H9 (cell line): ENCODE results near the gene TMEM273. TPM values are rescaled to one million over a fixed set of nuclear protein-coding genes. Genes with fewer than 3 reads are reported as not detected.

Experiments
- DNase-seq: peaks from one replicate; pipeline ENCODE4 v3.0.0-alpha.2; 2017
- H2AFZ ChIP-seq: one replicate; pipeline ENCODE4 v1.6.1; 2013; ENCODE audit warnings: mild to moderate bottlenecking, low read length, control low read depth, moderate library complexity
- H2AK5ac ChIP-seq: 2 replicates; pipeline ENCODE4 v1.6.1; 2013; ENCODE audit warnings: low read length, control low read depth, mixed read lengths; ENCODE audit not compliant: insufficient read length
- H2BK120ac ChIP-seq: one replicate; pipeline ENCODE4 v1.6.1; 2013; ENCODE audit warnings: low read depth, mild to moderate bottlenecking, low read length, control low read depth, inconsistent platforms; ENCODE audit not compliant: poor library complexity, severe bottlenecking
- H2BK12ac ChIP-seq: 2 replicates; pipeline ENCODE4 v1.6.1; 2013; ENCODE audit warnings: low read length, control low read depth, mixed read lengths, low read depth; ENCODE audit not compliant: insufficient read length
- H2BK15ac ChIP-seq: 2 replicates; pipeline ENCODE4 v1.6.1; 2013; ENCODE audit warnings: low read depth, low read length, control low read depth
- H2BK20ac ChIP-seq: one replicate; pipeline ENCODE4 v1.6.1; 2013; ENCODE audit warnings: low read depth, mild to moderate bottlenecking, low read length, control low read depth, inconsistent platforms; ENCODE audit not compliant: poor library complexity, severe bottlenecking
- H2BK5ac ChIP-seq: 2 replicates; pipeline ENCODE4 v1.6.1; 2013; ENCODE audit warnings: low read length, control low read depth, mixed read lengths; ENCODE audit not compliant: insufficient read length
- H3K14ac ChIP-seq: 2 replicates; pipeline ENCODE4 v1.6.1; 2013; ENCODE audit warnings: low read length, control low read depth; ENCODE audit not compliant: insufficient read depth
- H3K18ac ChIP-seq: 2 replicates; pipeline ENCODE4 v1.6.1; 2013; ENCODE audit warnings: low read depth, mild to moderate bottlenecking, mixed read lengths, low read length, control low read depth; ENCODE audit not compliant: insufficient read length
- H3K23ac ChIP-seq: 2 replicates; pipeline ENCODE4 v1.6.1; 2013; ENCODE audit warnings: low read length, control low read depth, mixed read lengths, low read depth; ENCODE audit not compliant: insufficient read length
- H3K23me2 ChIP-seq: 2 replicates; pipeline ENCODE4 v1.6.1; 2013; ENCODE audit warnings: low read depth, mild to moderate bottlenecking, mixed read lengths, low read length, control low read depth; ENCODE audit not compliant: insufficient read length, poor library complexity, severe bottlenecking
- H3K27ac ChIP-seq: 2 replicates; pipeline ENCODE4 v1.5.1; 2013; ENCODE audit warnings: low read length, control low read depth, mixed read lengths, low read depth; ENCODE audit not compliant: insufficient read length
- H3K27me3 ChIP-seq: 2 replicates; pipeline ENCODE4 v1.6.1; 2013; ENCODE audit warnings: low read length, control low read depth, inconsistent platforms; ENCODE audit not compliant: insufficient read depth
- H3K4ac ChIP-seq: 2 replicates; pipeline ENCODE4 v1.6.1; 2013; ENCODE audit warnings: low read depth, mild to moderate bottlenecking, control low read depth, inconsistent platforms, low read length, moderate library complexity
- H3K4me1 ChIP-seq: 2 replicates; pipeline ENCODE4 v1.6.1; 2013; ENCODE audit warnings: low read length, control low read depth, inconsistent platforms; ENCODE audit not compliant: insufficient read depth
- H3K4me2 ChIP-seq: 2 replicates; pipeline ENCODE4 v1.6.1; 2013; ENCODE audit warnings: low read length, control low read depth, mixed read lengths; ENCODE audit not compliant: insufficient read length, insufficient read depth
- H3K56ac ChIP-seq: 2 replicates; pipeline ENCODE4 v1.6.1; 2013; ENCODE audit warnings: low read depth, mild to moderate bottlenecking, mixed read lengths, low read length, control low read depth; ENCODE audit not compliant: insufficient read length
- H3K79me1 ChIP-seq: 2 replicates; pipeline ENCODE4 v1.6.1; 2013; ENCODE audit warnings: low read depth, mild to moderate bottlenecking, moderate library complexity, low read length, control low read depth, inconsistent platforms; ENCODE audit not compliant: insufficient read depth, poor library complexity, severe bottlenecking
- H3K79me2 ChIP-seq: 2 replicates; pipeline ENCODE4 v1.6.1; 2013; ENCODE audit warnings: low read length, control low read depth, inconsistent platforms; ENCODE audit not compliant: insufficient read depth
- H3K9ac ChIP-seq: 2 replicates; pipeline ENCODE4 v1.6.1; 2013; ENCODE audit warnings: low read length, control low read depth, mixed read lengths; ENCODE audit not compliant: insufficient read length; ENCODE audit errors: extremely low read depth
- H3K9me3 ChIP-seq: one replicate; pipeline ENCODE4 v1.6.1; 2013; ENCODE audit warnings: low read depth, low read length, inconsistent platforms; ENCODE audit not compliant: control insufficient read depth
- H3T11ph ChIP-seq: one replicate; pipeline ENCODE4 v1.6.1; 2013; ENCODE audit warnings: mild to moderate bottlenecking, low read length, control low read depth, inconsistent platforms
- H4K20me1 ChIP-seq: one replicate; pipeline ENCODE4 v1.6.1; 2013; ENCODE audit not compliant: control insufficient read depth, insufficient read length, insufficient read depth
- H4K5ac ChIP-seq: 2 replicates; pipeline ENCODE4 v1.6.1; 2013; ENCODE audit warnings: low read depth, mild to moderate bottlenecking, mixed read lengths, low read length, control low read depth; ENCODE audit not compliant: insufficient read length
- H4K8ac ChIP-seq: replicated peaks from 2 replicates; pipeline ENCODE4 v1.6.1; 2013; ENCODE audit warnings: low read length, control low read depth, mixed read lengths, low read depth; ENCODE audit not compliant: insufficient read length
- H4K91ac ChIP-seq: 2 replicates; pipeline ENCODE4 v1.6.1; 2013; ENCODE audit warnings: low read depth, mild to moderate bottlenecking, moderate library complexity, mixed read lengths, low read length, control low read depth; ENCODE audit not compliant: insufficient read length
- H3K27ac Mint-ChIP-seq, 3 experiments: 2 replicates in 2 of 3; 3 replicates in 1 of 3; pipeline ENCODE4 v1.8.0; 2020 to 2021; ENCODE audit warnings: mixed read lengths in 3 of 3, mild to moderate bottlenecking in 1 of 3, moderate library complexity in 1 of 3
- H3K27me3 Mint-ChIP-seq: 2 replicates; pipeline ENCODE4 v1.8.0; 2021; ENCODE audit warnings: low read depth, mild to moderate bottlenecking, moderate library complexity, mixed read lengths
- H3K36me3 Mint-ChIP-seq, 3 experiments: 2 replicates in 2 of 3; 3 replicates in 1 of 3; pipeline ENCODE4 v1.8.0; 2020 to 2021; ENCODE audit warnings: low read depth in 3 of 3, mixed read lengths in 3 of 3; ENCODE audit not compliant: insufficient read depth in 1 of 3
- H3K4me1 Mint-ChIP-seq, 2 experiments: 2 replicates each; pipeline ENCODE4 v1.8.0; 2020; ENCODE audit warnings: mixed read lengths in 2 of 2
- H3K4me3 Mint-ChIP-seq, 2 experiments: 2 replicates in 1 of 2; 3 replicates in 1 of 2; pipeline ENCODE4 v1.8.0; 2020 to 2021; ENCODE audit warnings: mild to moderate bottlenecking in 2 of 2, mixed read lengths in 2 of 2, moderate library complexity in 1 of 2
- H3K9me3 Mint-ChIP-seq, 2 experiments: 2 replicates in 1 of 2; 3 replicates in 1 of 2; pipeline ENCODE4 v1.8.0; 2020; ENCODE audit warnings: mild to moderate bottlenecking in 2 of 2, mixed read lengths in 2 of 2, moderate library complexity in 1 of 2
- CTCF ChIP-seq: fragments of 200-600 bp; sonication (generic); conservative IDR thresholded peaks from 3 replicates; pipeline ENCODE4 v1.8.0; 2021; ENCODE audit warnings: antibody characterized with exemption, mild to moderate bottlenecking
- WGBS: extraction: QIAGEN DNeasy Blood & Tissue Kit; methylation state at CpG from one replicate; pipeline ENCODE4 v1.1.7; 2013; ENCODE audit warnings: missing lambda C conversion rate, low lambda C conversion rate, mixed read lengths; ENCODE audit not compliant: insufficient read length; ENCODE audit errors: extremely low coverage; 5-methylcytosine and 5-hydroxymethylcytosine counted together
- total RNA-seq: library from RNA; stranded (reverse); gene quantifications from 2 replicates; pipeline ENCODE4 v1.2.1, GENCODE V29; 2021

The TMEM273 gene
- total RNA-seq, 1 experiment from 2014 or later = not detected

- no peak for DNase-seq
- H3K56ac ChIP-seq = no peak overlapping the region
- H3K4ac ChIP-seq = no peak overlapping the region
- Mint-ChIP-seq H3K4me1 (peaks cover 2 to 3% of the 10 kb centered on the region in 2 experiments; a peak in 1 of 4 replicates), H3K27ac (no peak overlapping the region), H3K27me3 (peaks cover 7% of the 10 kb centered on the region), H3K9me3 (no peaks in the 10 kb centered on the region), H3K36me3 (no peaks in the 10 kb centered on the region), H3K4me3 (no peak overlapping the region)
- no peak overlapping the region for H2BK15ac ChIP-seq
- no peak overlapping the region for H4K91ac ChIP-seq
- no peak overlapping the region for H2AK5ac ChIP-seq
- no peak overlapping the region for H3K18ac ChIP-seq
- H4K8ac ChIP-seq = no peak overlapping the region
- no peak overlapping the region for H2BK5ac ChIP-seq
- no peaks in the 10 kb centered on the region for H3K27me3 ChIP-seq
- H3K27ac ChIP-seq = no peak overlapping the region
- H4K5ac ChIP-seq = no peak overlapping the region
- H4K20me1 ChIP-seq = no peaks in the 10 kb centered on the region
- H3K4me1 ChIP-seq = no peaks in the 10 kb centered on the region
- WGBS = no CpG with 5 or more reads among the region's 4 CpGs
- H2BK120ac ChIP-seq = no peak overlapping the region
- no peaks in the 10 kb centered on the region for H3K9me3 ChIP-seq
- no peaks in the 10 kb centered on the region for H3K79me1 ChIP-seq
- no peaks in the 10 kb centered on the region for H3K79me2 ChIP-seq
- H3K9ac ChIP-seq = no peak overlapping the region
- H3K4me2 ChIP-seq = no peak overlapping the region
- H3K14ac ChIP-seq = no peak overlapping the region
- H3K23ac ChIP-seq = no peak overlapping the region
- H2AFZ ChIP-seq = no peak overlapping the region
- no peak overlapping the region for H2BK20ac ChIP-seq
- no peak for TF ChIP-seq CTCF
- H2BK12ac ChIP-seq = no peak overlapping the region
- no peaks in the 10 kb centered on the region for H3K23me2 ChIP-seq
- no peak overlapping the region for H3T11ph ChIP-seq
Measured at GRCh38 chr10:49186613-49187012, 1.6 kb downstream of the TMEM273 start.
